Measurements from ENCODE around the gene TTC23.
A peak's percentile ranks its signal among the peaks of the same experiment; 100 is the strongest.

The TTC23 gene

GRCh38 chr15:99110093-99110492, 139.3 kb downstream of the TTC23 start:
- no peak for DNase-seq (ENCODE audit: low read depth)
- no peak for TF ChIP-seq CTCF (IDR thresholded peaks at IDR 0.05; ENCODE audit: insufficient read depth, low read depth, low read length, missing control alignments)
- H3K4me3 ChIP-seq (ENCODE audit: low read depth, low read length): no peak overlapping the region

- TF ChIP-seq CTCF (IDR thresholded peaks at IDR 0.05; ENCODE audit: insufficient read depth, low read depth, low read length, missing control alignments): no peak
- peak; percentile 70 for DNase-seq (ENCODE audit: low read depth)
- H3K4me3 ChIP-seq (ENCODE audit: low read depth, low read length): no peak overlapping the region
Observed at GRCh38 chr15:99109555-99110021, 139.8 kb downstream of the TTC23 start.

GRCh38 chr15:99108993-99109392, 140.4 kb downstream of the TTC23 start:
- no peak for DNase-seq (ENCODE audit: low read depth)
- no peak for TF ChIP-seq CTCF (IDR thresholded peaks at IDR 0.05; ENCODE audit: insufficient read depth, low read depth, low read length, missing control alignments)
- no peak overlapping the region for H3K4me3 ChIP-seq (ENCODE audit: low read depth, low read length)

- no peak for TF ChIP-seq CTCF (IDR thresholded peaks at IDR 0.05; ENCODE audit: insufficient read depth, low read depth, low read length, missing control alignments)
- H3K4me3 ChIP-seq (ENCODE audit: low read depth, low read length): no peak overlapping the region
- no peak for DNase-seq (ENCODE audit: low read depth)
Observed at GRCh38 chr15:99106417-99107220, 142.8 kb downstream of the TTC23 start.

- H3K4me3 ChIP-seq (ENCODE audit: low read depth, low read length): peak overlapping the region; percentile 70; the same call in 1 of the 2 replicates
- TF ChIP-seq CTCF (IDR thresholded peaks at IDR 0.05; ENCODE audit: insufficient read depth, low read depth, low read length, missing control alignments): peak; percentile 5
- DNase-seq (ENCODE audit: low read depth): peak; percentile 67
Observed at GRCh38 chr15:99105514-99106341, 143.7 kb downstream of the TTC23 start.

- peak within 1 kb of the TSS; percentile 70 for H3K4me3 ChIP-seq (ENCODE audit: low read depth, low read length)
- TF ChIP-seq CTCF (IDR thresholded peaks at IDR 0.05; ENCODE audit: insufficient read depth, low read depth, low read length, missing control alignments): peak; percentile 81
- DNase-seq (ENCODE audit: low read depth): peak; percentile 86
Observed at GRCh38 chr15:99104788-99105513, 144.4 kb downstream of the TTC23 start, which contains the start of gene SYNM. SYNM (plus strand) TSS chr15:99105080; CDS start chr15:99105200, 120 bp downstream.

All from GM12865 (cell line).